Stimulated activated CD8-positive, alpha-beta memory T cell treated with anti-CD3 and anti-CD28 coated beads, Interleukin-4, amount 100 ng/mL, for 1 hour (primary cell): ENCODE measurements around the gene WDFY4.

Experiments
- DNase-seq, 2 donors: peaks; one replicate each; pipeline ENCODE4 v3.0.0-alpha.2; 2020; ENCODE audit warnings: low read depth in 2 of 2, low spot score in 1 of 2

WDFY4 gene

DNA sequence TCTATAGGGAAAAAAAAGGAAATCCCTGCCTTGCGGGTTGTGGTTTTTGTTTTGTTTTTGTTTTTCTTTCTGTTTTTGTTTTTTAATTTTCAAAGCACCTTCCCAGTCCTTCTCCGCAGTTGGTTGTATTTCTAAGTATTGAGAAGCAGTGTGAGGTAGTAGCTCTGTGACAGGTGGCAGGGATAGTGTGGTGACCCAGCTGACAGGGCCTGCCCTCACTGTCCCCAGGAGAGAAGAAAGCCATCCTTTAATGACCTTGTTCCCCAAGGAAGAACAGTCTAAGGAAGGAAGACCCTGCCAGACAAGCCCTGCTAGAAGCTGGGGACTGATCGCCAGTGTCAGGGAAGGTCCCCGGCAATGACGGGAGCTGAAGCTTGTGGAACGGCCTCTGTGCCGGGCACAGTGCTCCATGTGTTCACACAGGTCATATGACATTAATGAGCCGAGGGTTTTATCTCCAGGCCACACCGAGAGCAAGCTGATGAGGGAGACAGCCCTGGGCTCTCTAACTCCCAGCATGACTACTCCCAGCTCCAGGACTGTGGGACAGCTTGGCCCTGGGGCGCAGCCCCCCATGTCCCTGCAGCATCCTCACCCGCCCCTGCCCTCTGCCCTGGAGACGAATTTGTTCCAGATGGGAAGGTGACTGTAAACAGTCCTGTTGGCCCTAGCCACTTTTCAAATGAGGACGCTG lies 324.0 kb downstream of the WDFY4 start:
- no peak for DNase-seq

DNA sequence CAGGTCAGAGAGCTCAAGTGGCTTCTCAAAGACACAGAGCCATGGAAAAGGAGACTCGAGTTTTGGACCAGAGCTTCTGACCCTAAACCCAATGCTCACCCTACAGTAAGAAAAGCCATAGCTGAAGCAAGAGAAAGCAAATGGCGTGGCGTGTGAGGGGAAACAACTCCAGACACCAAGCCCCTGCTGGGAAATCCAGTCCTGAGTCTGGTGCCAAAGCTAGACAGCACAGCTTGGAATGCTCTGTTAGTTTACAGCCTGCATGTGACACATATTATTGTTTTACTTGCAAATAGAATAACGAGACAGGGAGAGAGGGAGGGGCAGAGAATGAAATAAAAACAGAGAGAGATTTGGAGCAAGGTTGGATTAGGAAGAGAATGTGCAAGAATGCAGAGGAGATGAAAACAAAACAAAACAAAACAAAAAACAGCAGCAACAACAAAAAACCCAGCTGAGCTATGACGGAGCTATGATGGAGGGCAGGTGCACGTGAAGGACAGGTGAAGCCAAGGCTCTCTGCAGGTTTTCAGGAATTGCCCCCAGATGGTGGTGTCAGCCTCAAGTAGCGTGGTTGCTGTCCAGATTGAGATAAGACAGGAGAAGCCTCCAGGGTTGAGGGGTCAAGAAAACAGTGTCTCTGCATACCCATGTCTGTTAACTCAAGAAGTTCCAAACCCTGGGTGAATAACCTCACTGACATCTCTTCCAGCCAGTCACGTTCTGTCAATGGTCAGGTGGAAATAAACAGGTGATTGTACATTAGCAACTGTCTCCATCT lies 324.7 kb downstream of the WDFY4 start:
- no peak for DNase-seq

DNA sequence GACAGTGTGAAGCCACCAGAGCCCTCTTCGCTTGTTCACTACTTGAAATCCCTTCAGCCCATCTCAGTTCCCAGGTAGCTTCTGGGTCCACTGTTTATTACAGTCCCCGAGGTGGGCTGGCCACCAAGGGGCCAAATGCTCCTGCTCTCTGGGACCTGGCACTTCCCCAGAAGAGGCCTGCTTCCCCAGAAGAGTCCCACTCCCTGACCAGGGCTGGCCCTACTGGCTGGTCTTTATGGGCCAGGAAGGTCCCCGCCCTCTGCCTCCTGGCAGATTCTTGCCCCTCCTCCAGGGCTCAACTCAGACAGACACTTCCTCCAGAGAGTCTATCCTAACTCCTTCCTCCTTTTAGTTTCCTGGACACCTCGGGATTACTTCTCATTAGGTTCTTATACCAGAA lies 325.6 kb downstream of the WDFY4 start:
- no peak for DNase-seq

DNA sequence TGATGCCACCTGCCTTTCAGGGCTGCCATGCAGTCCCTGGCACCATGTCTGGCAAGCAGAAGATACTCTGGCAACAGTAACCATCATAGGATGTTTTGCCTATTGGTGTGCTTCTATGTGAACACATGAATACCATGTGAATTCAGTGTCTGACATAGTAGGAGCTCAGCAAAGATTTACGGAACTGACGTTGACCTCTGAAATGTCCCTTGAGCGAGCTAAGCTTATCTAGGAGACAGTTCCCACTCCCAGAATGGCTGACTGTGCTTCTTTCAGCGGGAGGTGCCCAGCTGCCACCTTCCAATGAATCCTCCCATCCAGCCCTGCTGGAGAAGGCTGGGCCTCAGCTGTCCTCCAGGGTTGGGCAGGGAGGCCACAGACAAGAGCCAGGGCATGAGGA lies 326.2 kb downstream of the WDFY4 start:
- DNase-seq: no peak

DNA sequence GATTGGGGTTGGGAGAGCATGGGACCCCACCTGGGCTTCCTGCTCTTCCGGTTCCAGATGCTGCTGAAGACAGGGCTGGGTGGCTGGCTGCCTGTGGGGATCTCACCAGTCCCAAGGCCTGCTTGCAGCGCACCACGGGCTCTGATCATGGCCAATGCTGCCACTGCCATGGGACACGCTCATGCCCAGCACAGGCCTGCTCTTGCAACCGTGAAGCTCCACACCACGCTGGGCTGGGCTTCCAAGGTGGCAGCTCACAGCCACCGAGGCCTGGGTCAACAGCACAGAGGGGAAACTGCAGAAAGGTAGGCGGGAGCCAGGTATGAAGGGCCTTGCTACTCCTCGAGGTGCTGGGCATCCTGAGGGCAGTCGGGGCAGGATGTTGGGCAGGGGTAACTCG lies 327.1 kb downstream of the WDFY4 start:
- DNase-seq: no peak

DNA sequence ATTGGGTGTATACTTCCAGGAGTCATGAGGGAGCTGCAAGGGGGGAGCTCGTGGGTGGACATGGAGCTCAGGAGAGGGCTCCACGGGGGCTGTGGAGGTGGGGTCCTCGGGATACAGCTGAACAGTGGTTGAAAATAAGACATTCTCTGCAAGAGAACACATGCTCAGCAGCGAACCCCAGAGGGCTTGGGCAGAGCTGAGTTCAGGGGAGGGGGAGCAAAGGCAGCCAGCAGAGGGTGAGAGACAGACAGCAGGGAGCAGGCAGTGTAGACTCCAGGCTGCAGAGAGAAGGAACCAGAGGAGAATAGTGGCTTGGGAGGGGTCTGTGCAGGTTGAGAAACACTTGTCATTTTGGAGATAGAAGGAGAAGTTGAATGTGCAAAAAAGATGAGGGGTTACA lies 327.9 kb downstream of the WDFY4 start:
- no peak for DNase-seq

DNA sequence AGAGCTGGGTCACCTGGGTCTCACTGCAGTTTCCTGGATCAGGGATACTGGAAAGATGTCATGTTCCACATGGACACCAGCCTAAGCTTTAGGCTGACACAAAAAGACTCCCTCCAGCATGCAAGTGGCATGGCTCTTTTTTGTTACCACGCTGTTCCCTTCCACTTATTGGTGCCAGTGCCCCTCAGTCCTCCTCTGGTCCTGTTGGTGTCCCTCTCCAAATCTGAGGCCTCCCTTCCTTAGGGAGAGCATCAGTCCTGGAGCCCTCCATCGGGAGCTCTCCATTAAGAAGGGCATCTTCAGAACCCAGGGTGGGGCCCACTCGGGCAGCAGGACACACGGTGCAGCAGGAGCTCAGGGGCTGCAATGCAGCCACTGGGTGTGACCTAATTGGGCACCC lies 331.0 kb downstream of the WDFY4 start:
- no peak for DNase-seq

DNA sequence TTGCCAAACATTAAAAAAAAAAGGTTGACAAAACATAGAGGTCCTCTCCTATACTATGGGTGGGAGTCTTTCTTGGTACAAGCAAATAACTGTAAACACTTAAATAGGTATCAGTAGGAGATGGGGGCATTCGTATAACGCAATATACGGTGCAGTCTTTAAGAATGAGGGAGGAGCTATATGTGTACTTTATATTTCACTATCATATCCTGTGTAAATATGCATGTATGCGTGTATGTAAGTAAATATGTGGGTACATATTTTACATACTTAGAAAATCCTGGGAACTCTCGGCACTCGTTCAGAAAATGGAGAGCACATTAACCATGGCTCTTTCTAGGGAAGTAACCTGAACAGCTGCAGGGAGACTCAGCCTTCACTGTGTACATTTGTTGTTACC lies 337.0 kb downstream of the WDFY4 start:
- DNase-seq: no peak

DNA sequence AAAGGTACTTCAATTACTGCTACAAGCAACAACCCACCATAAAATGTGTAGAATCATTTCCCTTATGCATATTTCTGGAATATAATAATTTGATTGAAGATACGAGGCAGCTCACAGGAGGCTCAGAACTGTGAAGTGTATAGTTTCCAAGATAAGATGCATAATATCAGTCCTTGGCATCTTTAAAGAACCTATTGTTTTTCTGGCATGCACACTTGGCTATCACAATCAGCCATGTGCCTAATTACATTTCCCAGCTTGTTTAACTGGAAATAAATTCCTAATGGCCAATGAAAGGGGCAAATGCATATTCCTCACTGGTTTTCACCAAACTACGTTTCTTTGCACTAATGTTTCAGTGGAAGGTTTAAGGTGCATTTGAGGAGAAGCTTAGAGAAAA lies 338.4 kb downstream of the WDFY4 start:
- DNase-seq: no peak

DNA sequence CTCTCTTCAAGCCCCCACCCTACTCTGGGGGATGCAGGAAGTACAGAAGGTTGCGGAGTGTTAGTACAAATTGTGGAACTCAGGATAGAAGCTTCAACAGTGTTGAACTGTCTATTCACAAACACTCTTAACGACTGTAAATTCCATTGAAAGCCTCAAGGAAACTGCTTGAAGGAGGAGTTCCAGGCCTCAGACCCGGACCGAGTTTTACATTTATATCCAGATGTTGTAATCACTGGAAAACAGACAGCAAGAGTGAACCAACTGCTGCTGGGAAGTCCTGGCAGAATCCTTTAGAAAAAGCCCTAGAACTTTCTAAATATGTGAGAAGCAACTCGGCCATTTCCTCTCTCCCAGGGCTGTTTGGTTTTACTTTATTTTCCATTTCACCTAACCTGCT lies 339.1 kb downstream of the WDFY4 start:
- DNase-seq: no peak

DNA sequence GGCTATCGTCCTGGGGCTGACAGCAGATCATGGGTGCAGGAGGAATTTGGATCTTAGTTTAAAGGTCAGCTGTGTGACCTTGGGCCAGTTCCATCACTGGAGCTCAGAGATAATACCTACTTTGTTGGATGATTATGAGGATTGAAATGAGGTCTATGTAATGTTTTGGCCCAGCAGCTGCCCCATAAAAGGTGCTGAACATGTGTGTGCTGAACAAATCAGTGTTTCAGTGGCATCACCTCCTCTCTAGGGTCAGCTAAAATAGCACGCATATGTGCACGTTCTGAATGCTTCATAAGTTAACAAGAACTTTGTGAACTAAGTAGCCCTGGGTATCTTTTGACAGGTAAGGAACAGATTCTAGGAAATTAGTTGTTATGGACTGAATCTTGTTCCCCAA lies 339.8 kb downstream of the WDFY4 start:
- no peak for DNase-seq

DNA sequence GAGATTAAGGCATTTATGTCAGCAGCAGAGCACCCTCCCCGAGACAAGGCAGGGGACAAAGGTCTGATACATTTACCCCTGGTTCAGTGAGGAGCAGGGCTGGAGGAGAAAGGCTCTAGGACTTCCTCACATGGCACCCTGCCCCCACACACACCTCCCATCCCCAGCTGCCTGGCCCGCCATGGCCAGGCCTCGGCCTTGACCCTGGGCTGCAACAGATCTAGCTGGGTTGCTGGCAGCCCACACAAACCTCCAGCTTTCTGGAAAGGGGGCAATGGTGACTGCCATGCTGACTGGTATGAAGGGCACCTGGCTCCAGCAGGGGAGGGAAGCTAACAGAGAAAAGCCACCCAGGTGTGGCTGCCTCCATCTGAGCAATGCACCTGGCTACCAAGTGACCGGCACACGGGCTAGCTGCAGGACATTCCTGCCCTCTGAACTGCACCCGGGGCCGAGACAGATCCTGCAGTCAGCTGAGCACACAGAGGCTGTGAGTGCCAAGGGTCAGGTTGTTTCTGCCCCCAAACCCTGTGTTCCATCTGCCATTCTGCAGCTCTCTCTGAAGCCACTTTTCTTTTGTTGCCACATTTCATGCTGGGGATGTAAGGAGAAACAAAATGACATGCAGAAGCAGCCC lies 340.8 kb downstream of the WDFY4 start:
- DNase-seq: no peak

DNA sequence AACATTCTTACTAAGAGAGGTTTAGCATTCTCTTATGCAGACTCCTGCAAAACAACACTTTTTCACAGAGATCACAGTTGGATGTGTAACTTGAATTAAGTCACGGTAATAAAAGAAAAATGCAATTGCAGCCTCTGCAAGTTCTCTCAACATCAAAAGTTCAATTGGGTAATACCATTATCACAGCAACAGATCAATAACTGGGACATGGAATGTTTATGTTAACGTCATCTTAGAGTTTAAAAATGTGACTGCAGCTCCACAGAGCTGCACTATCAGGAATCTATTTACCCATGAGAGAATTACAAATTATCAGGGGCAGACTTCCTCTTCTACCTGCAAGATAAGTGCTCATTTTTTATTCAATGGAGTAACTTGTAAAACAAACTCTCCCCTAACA lies 344.0 kb downstream of the WDFY4 start:
- no peak for DNase-seq

DNA sequence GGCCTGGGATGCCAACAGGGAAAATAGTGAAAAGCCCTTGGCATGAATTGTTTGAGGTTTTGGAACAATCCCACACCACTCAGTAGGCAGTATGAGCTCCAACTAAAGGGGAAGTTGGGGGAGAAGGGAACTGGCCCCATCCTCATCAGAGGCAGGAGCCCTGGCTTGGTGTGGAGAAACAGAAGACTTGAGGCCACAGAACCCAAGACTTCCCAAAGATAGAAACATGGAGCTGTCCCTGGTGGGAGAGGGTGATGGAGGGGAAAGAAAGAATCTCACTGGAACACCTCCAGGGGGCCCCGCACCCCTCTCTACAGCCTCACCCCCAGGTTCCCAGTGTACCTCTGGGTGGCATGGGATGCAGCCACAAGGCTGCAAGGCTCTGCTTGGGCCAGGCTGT lies 345.0 kb downstream of the WDFY4 start:
- DNase-seq: no peak
